Osteocyte (in vitro differentiated cells): ENCODE data around the gene ST7L. TPM values are rescaled to one million over a fixed set of nuclear protein-coding genes. Genes with fewer than 3 reads are reported as not detected.

Experiments
- DNase-seq: peaks from one replicate; pipeline ENCODE4 v3.0.0; 2021; ENCODE audit warnings: mixed read lengths; ENCODE audit not compliant: unreplicated experiment; ENCODE audit errors: extremely low spot score
- H3K27ac Mint-ChIP-seq: one replicate; pipeline ENCODE4 v1.8.0; 2021; ENCODE audit warnings: mild to moderate bottlenecking, mixed read lengths; ENCODE audit not compliant: unreplicated experiment
- H3K27me3 Mint-ChIP-seq: one replicate; pipeline ENCODE4 v1.8.0; 2021; ENCODE audit warnings: mixed read lengths; ENCODE audit not compliant: unreplicated experiment
- H3K36me3 Mint-ChIP-seq: one replicate; pipeline ENCODE4 v1.8.0; 2021; ENCODE audit warnings: mixed read lengths; ENCODE audit not compliant: unreplicated experiment
- H3K4me1 Mint-ChIP-seq: one replicate; pipeline ENCODE4 v1.8.0; 2021; ENCODE audit warnings: mixed read lengths; ENCODE audit not compliant: unreplicated experiment
- H3K4me3 Mint-ChIP-seq: one replicate; pipeline ENCODE4 v1.8.0; 2021; ENCODE audit warnings: mild to moderate bottlenecking, moderate library complexity, mixed read lengths; ENCODE audit not compliant: unreplicated experiment
- H3K9me3 Mint-ChIP-seq: one replicate; pipeline ENCODE4 v1.8.0; 2021; ENCODE audit warnings: mixed read lengths; ENCODE audit not compliant: unreplicated experiment
- CTCF ChIP-seq: fragments of 200-600 bp; sonication (generic); IDR thresholded peaks from 2 replicates; pipeline ENCODE4 v1.5.0; 2021; ENCODE audit warnings: antibody characterized with exemption, mild to moderate bottlenecking, moderate library complexity
- total RNA-seq: library from RNA; stranded (reverse); gene quantifications from 2 replicates; pipeline ENCODE4 v1.2.1, GENCODE V29; 2021

The ST7L gene
- total RNA-seq, 1 donor from 2014 or later = 22.4 TPM

GRCh38 chr1:112517231-112517630, 101.7 kb downstream of the ST7L start:
- TF ChIP-seq CTCF = no peak
- Mint-ChIP-seq H3K27me3 (no peaks in the 10 kb centered on the region), H3K36me3 (peaks cover 4% of the 10 kb centered on the region), H3K4me1 (peaks cover 30% of the 10 kb centered on the region), H3K9me3 (no peaks in the 10 kb centered on the region), H3K4me3 (no peak overlapping the region), H3K27ac (no peak overlapping the region)
- DNase-seq = no peak

- no peaks in the 10 kb centered on the region for H3K27me3 Mint-ChIP-seq
- DNase-seq = no peak
- H3K4me3 Mint-ChIP-seq = no peak overlapping the region
- peaks cover 26% of the 10 kb centered on the region for H3K4me1 Mint-ChIP-seq
- TF ChIP-seq CTCF = no peak
- no peak overlapping the region for H3K27ac Mint-ChIP-seq
- no peaks in the 10 kb centered on the region for H3K9me3 Mint-ChIP-seq
- peaks cover 4% of the 10 kb centered on the region for H3K36me3 Mint-ChIP-seq
These were observed 102.8 kb downstream of the ST7L start for GRCh38 chr1:112516141-112516540.

GRCh38 chr1:112515311-112516009, 103.5 kb downstream of the ST7L start:
- Mint-ChIP-seq H3K36me3 (peaks cover 4% of the 10 kb centered on the region), H3K4me3 (no peak overlapping the region), H3K9me3 (no peaks in the 10 kb centered on the region), H3K27ac (no peak overlapping the region), H3K27me3 (no peaks in the 10 kb centered on the region), H3K4me1 (peaks cover 26% of the 10 kb centered on the region)
- TF ChIP-seq CTCF = no peak
- no peak for DNase-seq

- Mint-ChIP-seq H3K36me3 (peaks cover 4% of the 10 kb centered on the region), H3K27me3 (peaks cover 3% of the 10 kb centered on the region), H3K4me1 (peaks cover 26% of the 10 kb centered on the region), H3K9me3 (no peaks in the 10 kb centered on the region), H3K4me3 (no peak overlapping the region), H3K27ac (no peak overlapping the region)
- no peak for DNase-seq
- TF ChIP-seq CTCF = no peak
These were observed 104.0 kb downstream of the ST7L start for GRCh38 chr1:112514901-112515300.

GRCh38 chr1:112513112-112513870, 105.7 kb downstream of the ST7L start:
- Mint-ChIP-seq H3K27me3 (peaks cover 3% of the 10 kb centered on the region), H3K27ac (peak overlapping the region; percentile 33), H3K9me3 (no peaks in the 10 kb centered on the region), H3K4me3 (no peak overlapping the region), H3K36me3 (peaks cover 4% of the 10 kb centered on the region), H3K4me1 (peaks cover 28% of the 10 kb centered on the region)
- no peak for DNase-seq
- no peak for TF ChIP-seq CTCF
